Type B pancreatic cell (in vitro differentiated cells): Measurements from ENCODE around the gene RTP1. TPM values are rescaled to one million over a fixed set of nuclear protein-coding genes. Genes with fewer than 3 reads are reported as not detected.

Source experiments
- DNase-seq: peaks from one replicate; pipeline ENCODE4 v3.0.0; 2021; ENCODE audit warnings: mixed read lengths; ENCODE audit not compliant: unreplicated experiment; ENCODE audit errors: extremely low spot score
- H3K27ac Mint-ChIP-seq: 2 replicates; pipeline ENCODE4 v1.8.0; 2021; ENCODE audit warnings: mild to moderate bottlenecking, mixed read lengths
- H3K27me3 Mint-ChIP-seq: 2 replicates; pipeline ENCODE4 v1.8.0; 2021; ENCODE audit warnings: mixed read lengths
- H3K36me3 Mint-ChIP-seq: 2 replicates; pipeline ENCODE4 v1.8.0; 2021; ENCODE audit warnings: mixed read lengths
- H3K4me1 Mint-ChIP-seq: one replicate; pipeline ENCODE4 v1.8.0; 2021; ENCODE audit warnings: mixed read lengths; ENCODE audit not compliant: unreplicated experiment
- H3K4me3 Mint-ChIP-seq: 2 replicates; pipeline ENCODE4 v1.8.0; 2021; ENCODE audit warnings: mild to moderate bottlenecking, mixed read lengths
- H3K9me3 Mint-ChIP-seq: 2 replicates; pipeline ENCODE4 v1.8.0; 2021; ENCODE audit warnings: mixed read lengths
- CTCF ChIP-seq: fragments of 200-600 bp; sonication (generic); conservative IDR thresholded peaks from 2 replicates; pipeline ENCODE4 v1.5.0; 2021; ENCODE audit warnings: antibody characterized with exemption, mild to moderate bottlenecking
- long read RNA-seq: library from polyadenylated mRNA; unstranded; transcript quantifications from one replicate; pipeline ENCODE4 v2.0.0, GENCODE V29; 2020
- total RNA-seq: library from RNA; stranded (reverse); gene quantifications from 2 replicates; pipeline ENCODE4 v1.2.1, GENCODE V29; 2021; ENCODE audit warnings: low replicate concordance

The RTP1 gene
- not detected in 2 replicates for total RNA-seq
- long read RNA-seq: 0 reads

GRCh38 chr3:187197335-187197649, at the start of gene RTP1:
Gene RTP1, plus strand, starts transcription at chr3:187197486. Its CDS starts 30 bp downstream, at chr3:187197516.
- TF ChIP-seq CTCF: no peak
- H3K27me3 Mint-ChIP-seq: peaks cover 22% of the 10 kb centered on the region
- H3K36me3 Mint-ChIP-seq: no peaks in the 10 kb centered on the region
- no peaks in the 10 kb centered on the region for H3K9me3 Mint-ChIP-seq
- no peak for DNase-seq
- no peak within 1 kb of the TSS for H3K27ac Mint-ChIP-seq
- no peaks in the 10 kb centered on the region for H3K4me1 Mint-ChIP-seq
- H3K4me3 Mint-ChIP-seq: no peak within 1 kb of the TSS

GRCh38 chr3:187150186-187150585, 47.1 kb upstream of the RTP1 start:
- peaks cover 7% of the 10 kb centered on the region for H3K9me3 Mint-ChIP-seq
- DNase-seq: no peak
- H3K4me1 Mint-ChIP-seq: no peaks in the 10 kb centered on the region
- no peak overlapping the region for H3K27ac Mint-ChIP-seq
- peaks cover 28% of the 10 kb centered on the region for H3K27me3 Mint-ChIP-seq
- no peak overlapping the region for H3K4me3 Mint-ChIP-seq
- H3K36me3 Mint-ChIP-seq: no peaks in the 10 kb centered on the region
- TF ChIP-seq CTCF: no peak

GRCh38 chr3:187150599-187150998, 46.7 kb upstream of the RTP1 start:
- Mint-ChIP-seq H3K9me3 (peaks cover 7% of the 10 kb centered on the region), H3K27me3 (peaks cover 30% of the 10 kb centered on the region), H3K4me3 (no peak overlapping the region), H3K36me3 (no peaks in the 10 kb centered on the region), H3K4me1 (no peaks in the 10 kb centered on the region), H3K27ac (no peak overlapping the region)
- no peak for DNase-seq
- TF ChIP-seq CTCF: peak; percentile 60

GRCh38 chr3:187161556-187161955, 35.7 kb upstream of the RTP1 start:
- no peak for TF ChIP-seq CTCF
- Mint-ChIP-seq H3K9me3 (peaks cover 11% of the 10 kb centered on the region), H3K4me3 (no peak overlapping the region), H3K4me1 (peaks cover 7% of the 10 kb centered on the region), H3K27me3 (peaks cover 8% of the 10 kb centered on the region), H3K36me3 (no peaks in the 10 kb centered on the region), H3K27ac (no peak overlapping the region)
- no peak for DNase-seq

GRCh38 chr3:187162265-187162953, 34.9 kb upstream of the RTP1 start:
- TF ChIP-seq CTCF: no peak

More at GRCh38 chr3:187162265-187162953, 34.9 kb upstream of the RTP1 start:
- H3K4me3 Mint-ChIP-seq: no peak overlapping the region
- no peak for DNase-seq
- H3K4me1 Mint-ChIP-seq: peaks cover 7% of the 10 kb centered on the region
- H3K36me3 Mint-ChIP-seq: no peaks in the 10 kb centered on the region
- no peak overlapping the region for H3K27ac Mint-ChIP-seq
- peaks cover 8% of the 10 kb centered on the region for H3K27me3 Mint-ChIP-seq
- peaks cover 11% of the 10 kb centered on the region for H3K9me3 Mint-ChIP-seq
